ENCODE results near the gene CENPQ.

The CENPQ gene, protein sequence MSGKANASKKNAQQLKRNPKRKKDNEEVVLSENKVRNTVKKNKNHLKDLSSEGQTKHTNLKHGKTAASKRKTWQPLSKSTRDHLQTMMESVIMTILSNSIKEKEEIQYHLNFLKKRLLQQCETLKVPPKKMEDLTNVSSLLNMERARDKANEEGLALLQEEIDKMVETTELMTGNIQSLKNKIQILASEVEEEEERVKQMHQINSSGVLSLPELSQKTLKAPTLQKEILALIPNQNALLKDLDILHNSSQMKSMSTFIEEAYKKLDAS

DNA sequence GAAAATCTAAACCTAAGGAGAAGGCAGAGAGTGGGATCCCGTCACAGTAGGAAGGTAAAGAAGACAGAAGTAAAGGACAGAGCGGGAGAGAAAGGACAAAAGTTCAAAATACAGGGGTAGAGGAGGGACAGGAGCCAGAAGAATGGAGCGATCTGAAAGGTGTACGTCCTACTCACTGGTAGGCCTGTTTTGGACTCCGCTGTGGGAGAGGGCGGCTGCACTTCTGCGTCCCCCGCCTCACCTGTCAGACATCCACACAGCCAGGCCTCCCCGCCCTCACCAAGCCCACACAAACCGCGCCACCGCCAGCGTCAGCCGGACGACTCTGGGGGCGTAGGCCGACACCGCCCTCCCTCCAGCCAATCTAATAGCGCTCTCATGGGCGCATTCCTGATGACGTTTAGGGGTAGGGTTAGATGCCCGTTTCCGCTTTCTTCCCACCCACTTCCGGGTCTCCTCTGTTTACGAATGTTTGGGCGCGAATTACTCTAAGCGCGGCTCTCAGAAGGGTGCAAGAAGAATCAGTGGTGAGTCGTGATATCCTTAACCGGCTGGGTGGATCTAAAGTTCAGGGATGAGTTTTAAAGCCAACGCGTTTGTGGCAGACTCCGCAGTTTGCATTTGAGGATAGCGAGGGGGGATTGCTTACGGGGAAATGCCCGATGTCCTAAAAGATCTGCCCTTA, at the start of gene CENPQ, which contains the start of gene MMUT:
TSS of gene CENPQ (plus strand) at position 444 of the 685 bp plus-strand sequence. CDS start 6,807 bp downstream, outside the sequence.
TSS of gene MMUT (minus strand) at position 327 of the 685 bp plus-strand sequence. CDS start 3,787 bp downstream, outside the sequence.
- TF ChIP-seq, protein P1, sequence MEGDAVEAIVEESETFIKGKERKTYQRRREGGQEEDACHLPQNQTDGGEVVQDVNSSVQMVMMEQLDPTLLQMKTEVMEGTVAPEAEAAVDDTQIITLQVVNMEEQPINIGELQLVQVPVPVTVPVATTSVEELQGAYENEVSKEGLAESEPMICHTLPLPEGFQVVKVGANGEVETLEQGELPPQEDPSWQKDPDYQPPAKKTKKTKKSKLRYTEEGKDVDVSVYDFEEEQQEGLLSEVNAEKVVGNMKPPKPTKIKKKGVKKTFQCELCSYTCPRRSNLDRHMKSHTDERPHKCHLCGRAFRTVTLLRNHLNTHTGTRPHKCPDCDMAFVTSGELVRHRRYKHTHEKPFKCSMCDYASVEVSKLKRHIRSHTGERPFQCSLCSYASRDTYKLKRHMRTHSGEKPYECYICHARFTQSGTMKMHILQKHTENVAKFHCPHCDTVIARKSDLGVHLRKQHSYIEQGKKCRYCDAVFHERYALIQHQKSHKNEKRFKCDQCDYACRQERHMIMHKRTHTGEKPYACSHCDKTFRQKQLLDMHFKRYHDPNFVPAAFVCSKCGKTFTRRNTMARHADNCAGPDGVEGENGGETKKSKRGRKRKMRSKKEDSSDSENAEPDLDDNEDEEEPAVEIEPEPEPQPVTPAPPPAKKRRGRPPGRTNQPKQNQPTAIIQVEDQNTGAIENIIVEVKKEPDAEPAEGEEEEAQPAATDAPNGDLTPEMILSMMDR (IDR thresholded peaks at IDR 0.05; ENCODE audit: control insufficient read depth, extremely low read depth, insufficient read depth) = no peak
- peak within 1 kb of the TSS; percentile 72 for H3K4me3 ChIP-seq (ENCODE audit: low read depth, low read length)
- DNase-seq (ENCODE audit: low read depth) = peak; percentile 89

DNA sequence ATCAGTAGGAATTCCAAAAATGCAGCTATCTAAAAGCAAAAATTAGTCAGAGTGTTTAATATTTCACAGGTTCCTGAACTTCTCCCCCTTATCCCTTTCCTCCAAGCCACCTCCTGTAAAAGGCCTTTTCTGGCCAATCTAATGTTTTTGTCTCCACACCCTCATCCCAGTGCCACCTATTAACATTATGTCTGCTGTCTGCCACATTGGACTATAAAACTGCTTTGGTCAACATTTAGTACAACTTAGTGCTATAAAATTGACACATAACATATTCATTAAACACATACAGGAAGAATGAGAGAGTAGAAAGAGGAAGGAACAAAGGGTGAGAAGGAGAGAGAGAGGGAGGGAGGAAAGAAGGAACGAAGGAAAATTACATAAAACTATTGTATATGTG, 47.8 kb upstream of the CENPQ start:
- TF ChIP-seq, protein P1 (IDR thresholded peaks at IDR 0.05; ENCODE audit: control insufficient read depth, extremely low read depth, insufficient read depth) = no peak
- H3K4me3 ChIP-seq (ENCODE audit: low read depth, low read length) = no peak overlapping the region
- DNase-seq (ENCODE audit: low read depth) = no peak

GRCh38 chr6:49416195-49416594, 47.0 kb upstream of the CENPQ start:
- no peak for DNase-seq (ENCODE audit: low read depth)
- TF ChIP-seq, protein P1 (IDR thresholded peaks at IDR 0.05; ENCODE audit: control insufficient read depth, extremely low read depth, insufficient read depth) = no peak
- H3K4me3 ChIP-seq (ENCODE audit: low read depth, low read length) = no peak overlapping the region

GRCh38 chr6:49423817-49424216, 39.4 kb upstream of the CENPQ start:
- TF ChIP-seq, protein P1 (IDR thresholded peaks at IDR 0.05; ENCODE audit: control insufficient read depth, extremely low read depth, insufficient read depth) = peak; percentile 48

GRCh38 chr6:49430187-49430586, 33.0 kb upstream of the CENPQ start:
- no peak overlapping the region for H3K4me3 ChIP-seq (ENCODE audit: low read depth, low read length)
- TF ChIP-seq, protein P1 (IDR thresholded peaks at IDR 0.05; ENCODE audit: control insufficient read depth, extremely low read depth, insufficient read depth) = no peak
- DNase-seq (ENCODE audit: low read depth) = no peak

More at GRCh38 chr6:49423817-49424216, 39.4 kb upstream of the CENPQ start:
- no peak overlapping the region for H3K4me3 ChIP-seq (ENCODE audit: low read depth, low read length)
- no peak for DNase-seq (ENCODE audit: low read depth)

DNA sequence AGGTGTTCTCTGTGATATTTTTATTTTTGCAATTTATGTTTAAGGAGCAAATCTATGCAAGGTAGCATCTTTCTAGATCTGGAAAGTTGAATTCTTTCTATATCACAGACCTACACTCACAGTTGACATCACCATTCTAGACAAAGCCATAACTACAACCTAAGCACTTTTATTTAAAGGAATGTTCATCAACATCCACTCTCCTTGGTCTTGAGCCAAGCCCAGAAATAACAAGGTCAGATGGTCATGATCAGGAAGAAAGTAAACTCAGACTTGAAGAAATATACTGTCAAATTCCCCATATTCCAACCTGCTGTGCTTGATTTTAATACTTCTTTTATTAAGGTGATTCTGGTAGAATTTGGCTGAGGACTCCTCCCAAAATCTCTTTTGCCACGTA, 32.3 kb upstream of the CENPQ start:
- no peak for DNase-seq (ENCODE audit: low read depth)
- TF ChIP-seq, protein P1 (IDR thresholded peaks at IDR 0.05; ENCODE audit: control insufficient read depth, extremely low read depth, insufficient read depth) = no peak
- H3K4me3 ChIP-seq (ENCODE audit: low read depth, low read length) = no peak overlapping the region
